Astrocyte of the cerebellum (primary cell): Measurements from ENCODE around the gene LRGUK.
A peak's percentile ranks its signal among the peaks of the same experiment; 100 is the strongest.

Experiments used
- DNase-seq: peaks from one replicate; pipeline ENCODE4 v3.0.0-alpha.2; 2011; ENCODE audit warnings: low read depth
- H3K4me3 ChIP-seq: 2 replicates; pipeline ENCODE4 v1.5.1; 2011; ENCODE audit warnings: mild to moderate bottlenecking, low read depth, low read length, moderate library complexity
- CTCF ChIP-seq: IDR thresholded peaks from 2 replicates; pipeline ENCODE4 v1.5.1; 2012; ENCODE audit warnings: low read length, low read depth, moderate library complexity, mild to moderate bottlenecking; ENCODE audit errors: missing control alignments
- in situ Hi-C: cut with HindIII; loops from 2 replicates; pipeline ENCODE4 v1.10.0; 2017; ENCODE audit warnings: low sequenced_read_pairs

The LRGUK gene

GRCh38 chr7:134165252-134165651 is 38.1 kb downstream of the LRGUK start:
- no peak for DNase-seq
- in situ Hi-C loops, result no loop called here
- TF ChIP-seq CTCF, result no peak
- H3K4me3 ChIP-seq, result no peak overlapping the region

GRCh38 chr7:134167250-134167649 is 40.1 kb downstream of the LRGUK start:
- no peak for TF ChIP-seq CTCF
- in situ Hi-C loops, result no loop called here
- DNase-seq, result no peak
- no peak overlapping the region for H3K4me3 ChIP-seq

GRCh38 chr7:134167841-134168240 is 40.7 kb downstream of the LRGUK start:
- in situ Hi-C loops, result no loop called here
- no peak for DNase-seq
- TF ChIP-seq CTCF, result no peak
- H3K4me3 ChIP-seq, result no peak overlapping the region

- TF ChIP-seq CTCF, result no peak
- H3K4me3 ChIP-seq, result no peak overlapping the region
- in situ Hi-C loops, result loop anchor here (5.0 kb wide), 1 partner anchor 57 kb away; no protein-coding TSS in a partner anchor
- DNase-seq, result peak; percentile 40
Measured at GRCh38 chr7:134174795-134175261, 47.7 kb downstream of the LRGUK start.

GRCh38 chr7:134175334-134176036 is 48.3 kb downstream of the LRGUK start:
- TF ChIP-seq CTCF, result no peak
- in situ Hi-C loops, result loop anchor here (5.0 kb wide), 1 partner anchor 57 kb away; no protein-coding TSS in a partner anchor
- H3K4me3 ChIP-seq, result no peak overlapping the region
- no peak for DNase-seq

- no peak overlapping the region for H3K4me3 ChIP-seq
- no peak for TF ChIP-seq CTCF
- DNase-seq, result no peak
- in situ Hi-C loops, result loop anchor here (5.0 kb wide), 1 partner anchor 56 kb away; no protein-coding TSS in a partner anchor
Measured at GRCh38 chr7:134176037-134176350, 48.9 kb downstream of the LRGUK start.
